GM12891 (cell line): ENCODE data around the gene PTPRQ.

Experiments used
- POLR2A ChIP-seq: IDR thresholded peaks from 2 replicates; pipeline ENCODE4 v1.6.1; 2011; ENCODE audit warnings: low read depth, low read length, control low read depth
- POLR2AphosphoS5 ChIP-seq: IDR thresholded peaks from 2 replicates; pipeline ENCODE4 v1.6.1; 2011; ENCODE audit warnings: low read depth, low read length, control low read depth
- SPI1 ChIP-seq: IDR thresholded peaks from 2 replicates; pipeline ENCODE4 v1.6.1; 2011; ENCODE audit warnings: low read depth, low read length, control low read depth

GRCh38 chr12:80553316-80553715 is 109.3 kb downstream of the PTPRQ start:
- TF ChIP-seq SPI1: no peak
- no peak for TF ChIP-seq POLR2A
- no peak for TF ChIP-seq POLR2AphosphoS5
